Islet of Langerhans (tissue), 1 donor: ENCODE results near the gene EFEMP1.
"Not testable (repeated sequence)": the region's sequence is repeated elsewhere in the genome, so short reads cannot be mapped to it uniquely, and the experiment has no call there.

ENCODE experiments used
- FAIRE-seq: peaks from one replicate; lab custom pipeline; 2011; peaks lifted over from hg19 to GRCh38; lab: Jason Lieb, UNC

Gene EFEMP1

GRCh38 chr2:55864351-55865084 is 59.1 kb downstream of the EFEMP1 start:
- FAIRE-seq: no peak

- peak; percentile 45 for FAIRE-seq
These were observed 60.8 kb downstream of the EFEMP1 start for GRCh38 chr2:55862673-55863390.

- FAIRE-seq: no peak
These were observed 61.3 kb downstream of the EFEMP1 start for GRCh38 chr2:55862246-55862645.

GRCh38 chr2:55861733-55862132 is 61.8 kb downstream of the EFEMP1 start:
- no peak for FAIRE-seq

GRCh38 chr2:55860832-55861231 is 62.8 kb downstream of the EFEMP1 start:
- no peak for FAIRE-seq

- no peak for FAIRE-seq
These were observed 63.7 kb downstream of the EFEMP1 start for GRCh38 chr2:55859875-55860274.

GRCh38 chr2:55857766-55858165 is 65.8 kb downstream of the EFEMP1 start:
- FAIRE-seq: no peak

- FAIRE-seq: no peak
These were observed 66.6 kb downstream of the EFEMP1 start for GRCh38 chr2:55856936-55857335.

- FAIRE-seq: no peak
These were observed 75.5 kb downstream of the EFEMP1 start for GRCh38 chr2:55848096-55848495.

- FAIRE-seq: no peak
These were observed 77.2 kb downstream of the EFEMP1 start for GRCh38 chr2:55846426-55846825.

- no peak for FAIRE-seq
These were observed 78.6 kb downstream of the EFEMP1 start for GRCh38 chr2:55844986-55845385.

GRCh38 chr2:55843994-55844345 is 79.6 kb downstream of the EFEMP1 start:
- FAIRE-seq: no peak

GRCh38 chr2:55843096-55843993 is 80.2 kb downstream of the EFEMP1 start:
- FAIRE-seq: no peak

- no peak for FAIRE-seq
These were observed 81.5 kb downstream of the EFEMP1 start for GRCh38 chr2:55842046-55842445.

- no peak for FAIRE-seq
These were observed 83.1 kb downstream of the EFEMP1 start for GRCh38 chr2:55840460-55840859.

GRCh38 chr2:55839182-55839819 is 84.3 kb downstream of the EFEMP1 start:
- no peak for FAIRE-seq

- no peak for FAIRE-seq
These were observed 84.9 kb downstream of the EFEMP1 start for GRCh38 chr2:55838653-55839052.

- FAIRE-seq: not testable (repeated sequence)
These were observed 85.5 kb downstream of the EFEMP1 start for GRCh38 chr2:55838117-55838516.

GRCh38 chr2:55837073-55837472 is 86.5 kb downstream of the EFEMP1 start:
- no peak for FAIRE-seq

- FAIRE-seq: not testable (repeated sequence)
These were observed 91.7 kb downstream of the EFEMP1 start for GRCh38 chr2:55831671-55832410.

GRCh38 chr2:55827855-55828254 is 95.7 kb downstream of the EFEMP1 start:
- FAIRE-seq: no peak

- not testable (repeated sequence) for FAIRE-seq
These were observed 96.2 kb downstream of the EFEMP1 start for GRCh38 chr2:55827428-55827827.
